HAP-1 (cell line): ENCODE results near the gene COL4A1.

Source experiments
- DNase-seq, 2 experiments: peaks; one replicate each; pipeline ENCODE4 v3.0.0-alpha.2; 2016 to 2020; ENCODE audit warnings: low spot score in 2 of 2
- H3K27me3 ChIP-seq: fragments of 250-450 bp; sonication (Bioruptor Pico); 2 replicates; pipeline ENCODE4 v1.5.1; 2020; ENCODE audit warnings: low read depth, mild to moderate bottlenecking, moderate library complexity
- H3K36me3 ChIP-seq: fragments of 250-450 bp; sonication (Bioruptor Pico); replicated peaks from 2 replicates; pipeline ENCODE4 v1.5.1; 2020; ENCODE audit warnings: mild to moderate bottlenecking
- H3K4me1 ChIP-seq: fragments of 250-450 bp; sonication (Bioruptor Pico); 2 replicates; pipeline ENCODE4 v1.5.1; 2020; ENCODE audit warnings: mild to moderate bottlenecking
- H3K4me3 ChIP-seq: fragments of 250-450 bp; sonication (Bioruptor Pico); 2 replicates; pipeline ENCODE4 v1.5.1; 2020; ENCODE audit warnings: mild to moderate bottlenecking, moderate library complexity
- H3K9me3 ChIP-seq: fragments of 250-450 bp; sonication (Bioruptor Pico); 2 replicates; pipeline ENCODE4 v1.5.1; 2020; ENCODE audit warnings: mild to moderate bottlenecking, moderate library complexity
- in situ Hi-C: fragments of 300-500 bp; cut with MboI; formaldehyde crosslinking; loops from 3 replicates; pipeline ENCODE4 v1.14.3; 2020; ENCODE audit warnings: low sequenced_read_pairs, inconsistent platforms, mixed read lengths

COL4A1 gene

GRCh38 chr13:110259651-110260050, 47.3 kb downstream of the COL4A1 start:
- in situ Hi-C loops: no loop called here
- Histone ChIP-seq H3K9me3 (no peaks in the 10 kb centered on the region), H3K27me3 (no peaks in the 10 kb centered on the region), H3K4me1 (no peaks in the 10 kb centered on the region), H3K36me3 (no peaks in the 10 kb centered on the region), H3K4me3 (no peak overlapping the region)
- no peak for DNase-seq

GRCh38 chr13:110258876-110259631, 47.9 kb downstream of the COL4A1 start:
- Histone ChIP-seq H3K4me3 (no peak overlapping the region), H3K27me3 (no peaks in the 10 kb centered on the region), H3K36me3 (no peaks in the 10 kb centered on the region), H3K9me3 (no peaks in the 10 kb centered on the region), H3K4me1 (no peaks in the 10 kb centered on the region)
- no peak for DNase-seq
- in situ Hi-C loops: no loop called here

GRCh38 chr13:110257408-110257807, 49.5 kb downstream of the COL4A1 start:
- in situ Hi-C loops: no loop called here
- no peak for DNase-seq
- H3K36me3 ChIP-seq: no peaks in the 10 kb centered on the region
- no peaks in the 10 kb centered on the region for H3K4me1 ChIP-seq
- H3K9me3 ChIP-seq: no peaks in the 10 kb centered on the region
- H3K4me3 ChIP-seq: no peak overlapping the region
- H3K27me3 ChIP-seq: no peaks in the 10 kb centered on the region

GRCh38 chr13:110256126-110256905, 50.6 kb downstream of the COL4A1 start:
- H3K27me3 ChIP-seq: no peaks in the 10 kb centered on the region
- H3K36me3 ChIP-seq: no peaks in the 10 kb centered on the region
- in situ Hi-C loops: no loop called here
- H3K9me3 ChIP-seq: no peaks in the 10 kb centered on the region
- no peak for DNase-seq
- no peak overlapping the region for H3K4me3 ChIP-seq
- H3K4me1 ChIP-seq: no peaks in the 10 kb centered on the region

GRCh38 chr13:110254751-110255553, 52.0 kb downstream of the COL4A1 start:
- H3K4me1 ChIP-seq: no peaks in the 10 kb centered on the region
- in situ Hi-C loops: no loop called here
- no peaks in the 10 kb centered on the region for H3K27me3 ChIP-seq
- DNase-seq: no peak
- H3K36me3 ChIP-seq: no peaks in the 10 kb centered on the region
- H3K9me3 ChIP-seq: no peaks in the 10 kb centered on the region
- no peak overlapping the region for H3K4me3 ChIP-seq

- no peak overlapping the region for H3K4me3 ChIP-seq
- H3K9me3 ChIP-seq: no peaks in the 10 kb centered on the region
- no peaks in the 10 kb centered on the region for H3K4me1 ChIP-seq
- in situ Hi-C loops: no loop called here
- no peaks in the 10 kb centered on the region for H3K36me3 ChIP-seq
- DNase-seq: no peak
- H3K27me3 ChIP-seq: no peaks in the 10 kb centered on the region
These were observed 52.7 kb downstream of the COL4A1 start for GRCh38 chr13:110254151-110254679.

- in situ Hi-C loops: no loop called here
These were observed 55.7 kb downstream of the COL4A1 start for GRCh38 chr13:110251193-110251819.

GRCh38 chr13:110250258-110250891, 56.6 kb downstream of the COL4A1 start:
- DNase-seq: no peak
- no peaks in the 10 kb centered on the region for H3K27me3 ChIP-seq
- in situ Hi-C loops: no loop called here

More at GRCh38 chr13:110251193-110251819, 55.7 kb downstream of the COL4A1 start:
- Histone ChIP-seq H3K27me3 (no peaks in the 10 kb centered on the region), H3K4me1 (no peaks in the 10 kb centered on the region), H3K4me3 (no peak overlapping the region), H3K36me3 (no peaks in the 10 kb centered on the region), H3K9me3 (no peaks in the 10 kb centered on the region)
- DNase-seq: no peak

GRCh38 chr13:110249326-110249725, 57.6 kb downstream of the COL4A1 start:
- H3K4me1 ChIP-seq: no peaks in the 10 kb centered on the region
- H3K27me3 ChIP-seq: no peaks in the 10 kb centered on the region
- H3K4me3 ChIP-seq: no peak overlapping the region
- no peaks in the 10 kb centered on the region for H3K36me3 ChIP-seq
- DNase-seq: no peak
- H3K9me3 ChIP-seq: no peaks in the 10 kb centered on the region
- in situ Hi-C loops: no loop called here

More at GRCh38 chr13:110250258-110250891, 56.6 kb downstream of the COL4A1 start:
- Histone ChIP-seq H3K4me1 (no peaks in the 10 kb centered on the region), H3K36me3 (no peaks in the 10 kb centered on the region), H3K4me3 (no peak overlapping the region), H3K9me3 (no peaks in the 10 kb centered on the region)

GRCh38 chr13:110248449-110249143, 58.4 kb downstream of the COL4A1 start:
- in situ Hi-C loops: no loop called here
- H3K9me3 ChIP-seq: no peaks in the 10 kb centered on the region
- H3K36me3 ChIP-seq: no peaks in the 10 kb centered on the region
- H3K4me3 ChIP-seq: no peak overlapping the region
- H3K27me3 ChIP-seq: no peaks in the 10 kb centered on the region
- DNase-seq: no peak
- H3K4me1 ChIP-seq: no peaks in the 10 kb centered on the region

- Histone ChIP-seq H3K9me3 (no peaks in the 10 kb centered on the region), H3K27me3 (no peaks in the 10 kb centered on the region), H3K4me3 (no peak overlapping the region), H3K36me3 (no peaks in the 10 kb centered on the region), H3K4me1 (no peaks in the 10 kb centered on the region)
- no peak for DNase-seq
- in situ Hi-C loops: no loop called here
These were observed 60.4 kb downstream of the COL4A1 start for GRCh38 chr13:110246530-110246929.

- in situ Hi-C loops: no loop called here
These were observed 61.5 kb downstream of the COL4A1 start for GRCh38 chr13:110245416-110245899.

More at GRCh38 chr13:110245416-110245899, 61.5 kb downstream of the COL4A1 start:
- no peaks in the 10 kb centered on the region for H3K9me3 ChIP-seq
- no peak for DNase-seq
- H3K4me3 ChIP-seq: no peak overlapping the region
- no peaks in the 10 kb centered on the region for H3K27me3 ChIP-seq
- no peaks in the 10 kb centered on the region for H3K36me3 ChIP-seq
- no peaks in the 10 kb centered on the region for H3K4me1 ChIP-seq
